ENCODE results near the gene CCL28. TPM values are rescaled to one million over a fixed set of nuclear protein-coding genes. Genes with fewer than 3 reads are reported as not detected.
"Not testable (repeated sequence)": the region's sequence is repeated elsewhere in the genome, so short reads cannot be mapped to it uniquely, and the experiment has no call there.

The CCL28 gene, protein sequence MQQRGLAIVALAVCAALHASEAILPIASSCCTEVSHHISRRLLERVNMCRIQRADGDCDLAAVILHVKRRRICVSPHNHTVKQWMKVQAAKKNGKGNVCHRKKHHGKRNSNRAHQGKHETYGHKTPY
- total RNA-seq (1 to 10 TPM; 5.3 to 6.4 TPM), polyA plus RNA-seq (ENCODE audit: insufficient read length in 6 of 6) (1 to 10 TPM in 1 of 6 donors, under 1 TPM in 5; 0.29 to 1.0 (median 0.43) TPM)
- long read RNA-seq, donor 1, partial matches to known transcripts: 0 of 1 reads
- long read RNA-seq, donor 1, other reads (novel, unspliced or antisense): 0 of 1 reads
- long read RNA-seq, donor 2: 0 reads
- long read RNA-seq, donor 3: 0 reads
- long read RNA-seq, donor 4, partial matches to known transcripts: 1 of 4 reads
- long read RNA-seq, donor 4, other reads (novel, unspliced or antisense): 1 of 4 reads
- long read RNA-seq, donor 5: 0 reads
- long read RNA-seq, donor 6: 0 reads
- long read RNA-seq, donor 7: 0 reads
- long read RNA-seq, donor 8: 0 reads
- long read RNA-seq, donor 9: 0 reads
- long read RNA-seq, donor 10, partial matches to known transcripts: 0 of 1 reads
- long read RNA-seq, donor 10, other reads (novel, unspliced or antisense): 1 of 1 reads
- long read RNA-seq, donor 11: 0 reads
- long read RNA-seq, donor 12: 0 reads

- Histone ChIP-seq H3K27ac (no peak within 1 kb of the TSS), H3K9me3 (no peaks in the 10 kb centered on the region), H3K27me3 (no peaks in the 10 kb centered on the region), H3K4me1 (no peaks in the 10 kb centered on the region), H3K36me3 (no peaks in the 10 kb centered on the region), H3K4me3 (no peak within 1 kb of the TSS)
- ATAC-seq (no peak), DNase-seq (no peak)
- TF ChIP-seq, protein P1, sequence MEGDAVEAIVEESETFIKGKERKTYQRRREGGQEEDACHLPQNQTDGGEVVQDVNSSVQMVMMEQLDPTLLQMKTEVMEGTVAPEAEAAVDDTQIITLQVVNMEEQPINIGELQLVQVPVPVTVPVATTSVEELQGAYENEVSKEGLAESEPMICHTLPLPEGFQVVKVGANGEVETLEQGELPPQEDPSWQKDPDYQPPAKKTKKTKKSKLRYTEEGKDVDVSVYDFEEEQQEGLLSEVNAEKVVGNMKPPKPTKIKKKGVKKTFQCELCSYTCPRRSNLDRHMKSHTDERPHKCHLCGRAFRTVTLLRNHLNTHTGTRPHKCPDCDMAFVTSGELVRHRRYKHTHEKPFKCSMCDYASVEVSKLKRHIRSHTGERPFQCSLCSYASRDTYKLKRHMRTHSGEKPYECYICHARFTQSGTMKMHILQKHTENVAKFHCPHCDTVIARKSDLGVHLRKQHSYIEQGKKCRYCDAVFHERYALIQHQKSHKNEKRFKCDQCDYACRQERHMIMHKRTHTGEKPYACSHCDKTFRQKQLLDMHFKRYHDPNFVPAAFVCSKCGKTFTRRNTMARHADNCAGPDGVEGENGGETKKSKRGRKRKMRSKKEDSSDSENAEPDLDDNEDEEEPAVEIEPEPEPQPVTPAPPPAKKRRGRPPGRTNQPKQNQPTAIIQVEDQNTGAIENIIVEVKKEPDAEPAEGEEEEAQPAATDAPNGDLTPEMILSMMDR (IDR thresholded peaks at IDR 0.05): no peak
- intact Hi-C loops (cut with DNase I): no loop called here
Measured at GRCh38 chr5:43412156-43412555, at the start of gene CCL28. Gene CCL28 (minus strand): TSS chr5:43412391. CDS start chr5:43412316, 75 bp downstream.

DNA sequence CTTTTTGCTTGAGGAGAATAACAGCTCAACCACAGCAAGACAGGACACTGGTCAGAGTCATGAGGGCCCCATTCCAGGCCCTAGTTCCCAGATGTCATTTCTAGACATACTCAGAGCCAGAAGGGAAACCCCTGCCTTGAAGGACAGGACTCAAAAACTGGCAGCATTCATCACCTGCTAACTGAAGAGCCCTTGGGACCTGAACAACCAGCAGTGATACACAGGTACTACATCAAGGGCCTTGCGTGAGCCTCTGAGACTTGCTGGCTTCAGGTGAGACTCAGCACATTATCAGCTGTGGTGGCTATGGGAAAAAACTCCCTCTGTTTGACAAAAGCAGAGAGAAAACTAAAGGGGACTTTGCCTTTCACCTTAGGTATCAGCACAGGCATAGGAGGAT lies 48.9 kb upstream of the CCL28 start:
- Histone ChIP-seq H3K4me1 (no peaks in the 10 kb centered on the region), H3K36me3 (peaks cover 0 to 14% of the 10 kb centered on the region in 2 donors), H3K27ac (no peak overlapping the region), H3K4me3 (no peak overlapping the region), H3K27me3 (no peaks in the 10 kb centered on the region), H3K9me3 (peaks cover 0 to 19% of the 10 kb centered on the region in 2 donors)
- TF ChIP-seq, protein P1 (IDR thresholded peaks at IDR 0.05): no peak
- ATAC-seq (peak; percentile 50), DNase-seq (no peak)
- intact Hi-C loops (cut with DNase I): no loop called here

- no peaks in the 10 kb centered on the region for H3K4me1 ChIP-seq
- intact Hi-C loops (cut with DNase I): no loop called here
- no peak for ATAC-seq
- peaks cover 0 to 14% of the 10 kb centered on the region in 2 donors for H3K9me3 ChIP-seq
- no peak overlapping the region for H3K27ac ChIP-seq
- TF ChIP-seq, protein P1 (IDR thresholded peaks at IDR 0.05): no peak
- no peak overlapping the region for H3K4me3 ChIP-seq
- no peak for DNase-seq
- H3K27me3 ChIP-seq: no peaks in the 10 kb centered on the region
- H3K36me3 ChIP-seq: peaks cover 0 to 7% of the 10 kb centered on the region in 2 donors
Measured at GRCh38 chr5:43456556-43456955, 44.4 kb upstream of the CCL28 start.

- ATAC-seq; H3K4me3 ChIP-seq; H3K4me1 ChIP-seq; H3K27me3 ChIP-seq; DNase-seq; intact Hi-C loops (cut with DNase I); H3K27ac ChIP-seq: not testable (repeated sequence)
- peaks cover 0 to 25% of the 10 kb centered on the region in 2 donors for H3K9me3 ChIP-seq
- peaks cover 0 to 26% of the 10 kb centered on the region in 2 donors for H3K36me3 ChIP-seq
Measured at GRCh38 chr5:43441575-43441974, 29.4 kb upstream of the CCL28 start.

DNA sequence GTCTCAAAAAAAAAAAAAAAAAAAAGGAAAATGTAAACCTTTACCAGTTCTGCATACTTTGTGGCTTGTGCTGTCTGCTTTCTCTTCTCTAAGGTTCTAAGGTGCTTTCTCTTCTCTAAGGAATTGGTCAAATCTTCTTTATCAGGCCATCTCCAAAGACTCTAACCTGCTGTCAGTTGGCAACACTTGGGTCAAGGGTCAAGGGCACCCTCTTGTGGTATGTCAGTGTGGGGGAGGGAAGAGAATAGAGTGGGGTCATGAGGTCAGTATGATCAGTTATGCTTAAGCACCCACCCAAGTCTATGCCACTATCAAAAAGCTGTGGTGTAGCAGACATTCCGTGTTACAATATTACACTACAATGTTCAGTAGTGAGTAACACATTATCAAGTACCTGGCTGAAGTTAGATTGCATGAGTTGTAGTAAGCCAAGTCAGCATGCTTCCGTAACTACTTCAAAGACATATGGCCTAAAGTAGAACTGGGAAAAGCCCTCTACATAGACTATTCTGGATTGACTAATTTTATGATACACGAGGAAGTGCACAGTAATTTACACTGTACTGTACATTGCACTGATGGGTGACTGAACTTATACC lies 25.0 kb upstream of the CCL28 start:
- Histone ChIP-seq H3K4me1 (peaks cover 2 to 12% of the 10 kb centered on the region in 2 donors), H3K36me3 (no peaks in the 10 kb centered on the region), H3K27ac (no peak overlapping the region), H3K27me3 (no peaks in the 10 kb centered on the region), H3K4me3 (no peak overlapping the region), H3K9me3 (peaks cover 0 to 13% of the 10 kb centered on the region in 2 donors)
- intact Hi-C loops (cut with DNase I): no loop called here
- ATAC-seq: peak; percentile 51
- TF ChIP-seq, protein P1 (IDR thresholded peaks at IDR 0.05): no peak
- no peak for DNase-seq

All from left lung (tissue), 14 donors.